Prostate gland (tissue), 2 donors: ENCODE results near the gene PDE7B.

Experiments used
- CTCF ChIP-seq, 4 experiments: fragments of 200-600 bp in 2 of 4; fragments of 450-650 bp in 2 of 4; sonication (generic) in 2 of 4; IDR thresholded peaks; 1 replicate in 3 of 4; 2 replicates in 1 of 4; pipeline ENCODE4 v1.5.1; 2016 to 2019; ENCODE audit warnings: antibody characterized with exemption in 4 of 4, mild to moderate bottlenecking in 2 of 4, moderate library complexity in 2 of 4
- POLR2A ChIP-seq: fragments of 450-650 bp; IDR thresholded peaks from one replicate; pipeline ENCODE4 v1.6.1; 2016; ENCODE audit warnings: antibody characterized with exemption, mild to moderate bottlenecking
- POLR2AphosphoS5 ChIP-seq: sonication (generic); formaldehyde crosslinking; IDR thresholded peaks from one replicate; pipeline ENCODE4 v1.6.1; 2017; ENCODE audit warnings: antibody characterized with exemption

- TF ChIP-seq CTCF (IDR thresholded peaks at IDR 0.05) (no peak), POLR2A (no peak), POLR2AphosphoS5 (no peak)
Measured at GRCh38 chr6:135906542-135906941, 55.0 kb downstream of the PDE7B start.
